GM19395 (cell line): ENCODE data around the gene KMT2E.
"Not testable (repeated sequence)": the region's sequence is repeated elsewhere in the genome, so short reads cannot be mapped to it uniquely, and the experiment has no call there.

Experiments
- ATAC-seq: cut with Tn5 transposase; IDR thresholded peaks from one replicate; pipeline ENCODE4 v1.9.1; 2021; ENCODE audit warnings: mild to moderate bottlenecking, moderate library complexity; ENCODE audit not compliant: unreplicated experiment

The KMT2E gene

GRCh38 chr7:105022458-105022857, 8.5 kb downstream of the KMT2E start:
- no peak for ATAC-seq

- ATAC-seq: no peak
Measured at GRCh38 chr7:105024734-105025133, 10.7 kb downstream of the KMT2E start.

- no peak for ATAC-seq
Measured at GRCh38 chr7:105026750-105027149, 12.7 kb downstream of the KMT2E start.

GRCh38 chr7:105027176-105027853, 13.3 kb downstream of the KMT2E start:
- ATAC-seq: no peak

GRCh38 chr7:105028004-105028403, 14.0 kb downstream of the KMT2E start:
- peak; percentile 64 for ATAC-seq

GRCh38 chr7:105028941-105029340, 14.9 kb downstream of the KMT2E start:
- not testable (repeated sequence) for ATAC-seq

GRCh38 chr7:105030447-105030846, 16.4 kb downstream of the KMT2E start:
- ATAC-seq: no peak

- no peak for ATAC-seq
Measured at GRCh38 chr7:105032553-105033214, 18.7 kb downstream of the KMT2E start.

- ATAC-seq: no peak
Measured at GRCh38 chr7:105035349-105035748, 21.3 kb downstream of the KMT2E start.

GRCh38 chr7:105036217-105037168, 22.5 kb downstream of the KMT2E start:
- ATAC-seq: no peak

- ATAC-seq: no peak
Measured at GRCh38 chr7:105037319-105037718, 23.3 kb downstream of the KMT2E start.

- no peak for ATAC-seq
Measured at GRCh38 chr7:105044449-105045070, 30.6 kb downstream of the KMT2E start.

- no peak for ATAC-seq
Measured at GRCh38 chr7:105046414-105046813, 32.4 kb downstream of the KMT2E start.

GRCh38 chr7:105047932-105048331, 33.9 kb downstream of the KMT2E start:
- no peak for ATAC-seq

GRCh38 chr7:105050493-105050892, 36.5 kb downstream of the KMT2E start:
- ATAC-seq: no peak

- ATAC-seq: not testable (repeated sequence)
Measured at GRCh38 chr7:105050899-105051298, 36.9 kb downstream of the KMT2E start.

- no peak for ATAC-seq
Measured at GRCh38 chr7:105055084-105055483, 41.1 kb downstream of the KMT2E start.

- ATAC-seq: no peak
Measured at GRCh38 chr7:105055621-105056020, 41.6 kb downstream of the KMT2E start.

- ATAC-seq: no peak
Measured at GRCh38 chr7:105057472-105057871, 43.5 kb downstream of the KMT2E start.

- no peak for ATAC-seq
Measured at GRCh38 chr7:105060437-105060836, 46.4 kb downstream of the KMT2E start.

GRCh38 chr7:105060923-105061322, 46.9 kb downstream of the KMT2E start:
- no peak for ATAC-seq
